HG02642 (cell line): ENCODE measurements around the gene LHFPL5.

Experiments used
- ATAC-seq: cut with Tn5 transposase; IDR thresholded peaks from one replicate; pipeline ENCODE4 v1.9.1; 2021; ENCODE audit warnings: mild to moderate bottlenecking; ENCODE audit not compliant: unreplicated experiment, poor library complexity

Gene LHFPL5

DNA sequence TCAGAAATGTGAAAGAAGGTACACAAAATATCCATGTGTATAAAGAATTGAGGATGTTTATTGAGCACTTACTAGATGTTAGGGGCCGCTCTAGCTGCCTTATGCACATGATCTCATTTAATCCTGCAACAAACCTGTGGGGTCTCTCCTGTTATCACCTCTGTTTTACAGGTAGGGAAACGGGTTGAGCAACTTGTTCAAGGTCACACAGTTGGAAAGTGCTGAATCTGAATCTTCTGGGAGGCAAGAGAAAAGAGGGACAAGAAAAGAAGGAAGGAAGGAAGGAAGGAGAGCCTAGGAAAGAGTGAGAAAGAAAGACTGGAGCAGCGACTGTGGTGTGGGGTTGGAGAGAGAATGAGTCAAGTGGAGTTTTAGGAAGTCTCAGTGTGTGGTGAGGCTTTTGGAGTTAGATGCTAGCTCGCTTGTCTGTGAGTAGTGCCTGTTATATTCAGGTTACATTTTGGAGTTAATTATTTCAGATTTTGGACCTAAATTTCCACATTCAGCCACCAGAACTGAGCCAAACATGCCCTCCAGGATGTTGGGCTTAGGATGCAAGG, 16.6 kb upstream of the LHFPL5 start:
- no peak for ATAC-seq

DNA sequence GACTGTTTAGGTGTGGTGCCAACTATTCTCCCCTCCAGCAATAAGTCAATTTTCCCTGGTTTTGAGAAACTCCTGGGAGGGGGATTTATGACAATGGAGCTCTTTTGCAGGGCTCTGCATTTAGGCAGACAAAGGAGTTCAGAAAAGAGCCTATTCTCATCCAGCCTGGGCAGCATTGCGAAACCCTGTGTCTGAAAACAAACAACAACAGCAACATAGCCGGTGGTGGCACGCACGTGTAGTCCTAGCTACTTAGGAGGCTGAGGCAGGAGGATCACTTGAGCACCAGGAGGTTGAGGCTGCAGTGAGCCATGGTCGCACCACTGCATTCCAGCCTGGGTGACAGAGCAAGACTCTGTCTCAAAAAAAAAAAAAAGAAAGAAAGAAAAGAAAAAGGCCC, 14.5 kb upstream of the LHFPL5 start:
- no peak for ATAC-seq

DNA sequence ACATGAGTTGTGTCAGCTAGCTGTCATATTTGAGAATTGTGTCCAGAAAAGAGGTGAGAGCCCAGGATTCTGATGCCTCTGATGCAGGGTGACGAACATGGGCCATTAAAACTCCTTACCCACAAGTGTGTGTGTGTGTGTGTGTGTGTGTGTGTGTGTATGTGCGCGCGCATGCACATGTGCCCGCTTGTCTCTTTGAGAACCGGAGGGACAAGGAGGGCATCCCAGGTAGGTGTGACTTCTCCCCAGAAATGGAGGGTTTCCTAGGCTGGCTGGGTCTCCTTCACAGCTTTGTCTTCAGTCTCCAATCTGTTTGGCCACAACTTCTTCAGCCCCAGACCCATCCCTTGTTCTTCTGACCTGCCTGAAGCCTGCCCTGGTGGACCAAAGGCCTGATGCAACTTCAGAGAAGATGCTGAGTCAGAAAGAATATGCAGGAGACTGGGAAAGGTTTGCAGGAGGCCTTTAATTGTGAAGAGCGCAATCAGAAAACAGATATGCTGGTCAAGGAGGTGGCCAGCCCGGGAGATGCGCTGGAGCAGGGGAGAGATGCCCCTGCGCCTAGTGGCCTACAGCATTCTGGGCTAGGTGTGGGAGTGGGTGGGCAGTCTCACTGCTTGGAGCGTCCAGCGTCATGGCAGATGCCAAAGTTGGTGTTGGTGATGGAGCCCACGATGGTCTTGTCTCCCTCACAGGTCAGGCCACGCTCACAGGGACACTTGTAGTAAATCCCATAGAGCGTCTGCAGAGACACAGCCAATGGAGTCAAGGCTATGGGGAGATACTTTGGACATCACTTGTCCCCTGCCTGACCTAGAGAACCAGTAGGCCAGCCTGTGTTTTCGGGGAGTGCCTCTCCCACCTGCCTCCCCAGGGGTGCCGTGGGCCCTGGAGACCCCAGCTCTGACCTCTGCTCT, 10.4 kb upstream of the LHFPL5 start:
- no peak for ATAC-seq

DNA sequence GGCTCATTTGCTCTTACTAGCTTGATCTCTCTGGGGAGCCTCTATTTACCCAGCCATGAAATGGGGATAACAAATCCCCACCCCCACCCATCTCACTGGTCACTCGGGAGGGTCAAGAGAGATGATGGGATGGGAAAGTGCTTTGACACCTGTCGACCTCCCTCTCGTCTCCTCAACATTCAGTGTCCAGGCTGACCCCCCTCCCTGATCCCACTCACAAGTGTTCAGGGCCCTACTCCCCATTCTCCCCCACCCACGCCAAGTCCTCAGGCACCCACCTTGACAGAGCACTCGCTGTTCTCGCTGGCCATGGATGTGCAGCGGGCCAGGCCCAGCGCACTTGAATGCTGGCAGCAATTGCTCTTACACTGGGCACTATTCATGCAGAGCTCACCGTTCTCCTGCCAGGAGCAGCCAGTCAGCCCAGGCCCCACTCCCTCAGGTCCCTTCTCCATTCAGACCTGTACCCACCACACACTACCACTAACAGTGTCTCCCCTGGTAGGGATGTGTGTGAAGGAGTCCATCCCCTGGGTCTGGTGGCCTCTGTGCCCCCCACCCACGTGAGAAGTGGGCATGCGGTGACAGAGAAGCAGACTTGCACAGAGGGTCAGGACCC, 9.6 kb upstream of the LHFPL5 start:
- ATAC-seq: no peak

DNA sequence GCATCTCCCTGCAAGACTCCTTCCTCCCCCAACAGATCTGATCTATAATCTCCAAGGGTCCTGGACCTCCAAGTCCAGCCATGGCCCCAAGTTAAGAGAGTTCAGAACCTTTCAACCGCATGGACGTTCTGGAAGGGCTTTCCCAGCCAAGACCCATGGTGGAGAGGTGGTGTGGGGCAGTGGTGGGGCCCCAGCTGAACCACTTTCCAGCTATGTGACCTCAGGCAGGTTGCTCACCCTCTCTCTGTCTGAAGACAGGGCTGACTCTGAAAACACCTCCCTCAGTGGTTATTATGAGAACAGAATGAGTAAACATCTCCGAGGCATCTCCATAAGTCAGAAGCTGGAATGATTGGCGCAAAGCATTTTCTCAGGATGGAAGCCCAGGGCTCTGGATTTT, 8.9 kb upstream of the LHFPL5 start:
- no peak for ATAC-seq

DNA sequence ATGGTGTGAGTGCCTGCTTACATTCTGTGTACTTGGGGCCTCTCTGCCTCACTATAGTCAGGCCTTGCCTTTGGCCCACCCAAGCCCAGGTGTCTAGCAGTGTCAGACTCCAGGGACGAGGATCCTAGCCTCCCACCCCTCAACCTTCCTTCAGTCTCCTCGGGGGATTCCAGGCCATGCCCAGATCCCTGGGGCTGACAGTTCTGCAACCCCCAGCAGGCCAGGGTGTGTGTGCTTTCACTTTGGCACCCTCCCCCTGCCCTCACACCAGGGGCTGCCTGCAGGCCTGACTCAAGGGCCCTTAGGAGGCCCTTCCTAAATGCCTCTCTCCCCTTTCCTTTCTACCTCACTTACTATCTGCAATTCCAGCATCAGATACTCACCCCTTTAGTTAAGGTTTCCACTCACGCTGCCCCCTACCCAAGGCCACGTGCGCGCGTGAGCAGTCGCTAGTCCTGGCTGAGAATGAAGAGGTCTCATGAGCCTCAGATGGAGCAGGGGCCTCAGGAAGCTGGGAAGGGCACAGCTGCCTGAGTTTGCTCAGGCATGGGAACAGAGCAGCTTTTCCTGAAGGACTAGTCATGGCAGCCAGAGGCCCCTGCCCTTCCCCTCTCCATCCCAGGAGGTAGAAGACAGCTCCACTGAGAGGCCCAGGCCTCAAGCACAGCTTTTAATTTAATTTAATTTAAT, 7.2 kb upstream of the LHFPL5 start:
- no peak for ATAC-seq

DNA sequence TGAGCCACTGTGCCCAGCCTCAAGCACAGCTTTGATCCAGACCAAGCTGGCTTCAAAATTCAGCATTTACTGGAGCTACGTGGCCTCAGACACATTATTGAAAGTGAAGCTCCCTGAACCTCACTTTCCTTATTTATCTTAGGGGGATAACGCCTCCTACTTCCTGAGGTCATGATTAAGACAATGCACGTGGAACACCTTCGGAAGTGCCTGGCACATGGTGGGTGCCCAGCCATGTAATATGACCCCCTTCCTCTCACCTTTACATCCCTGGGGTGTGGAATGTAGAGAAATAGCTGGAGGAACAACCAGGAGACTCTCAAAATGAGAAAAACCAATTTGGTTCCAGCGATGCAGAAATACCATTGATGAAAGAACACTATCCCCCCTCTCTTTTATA, 6.4 kb upstream of the LHFPL5 start:
- ATAC-seq: no peak

DNA sequence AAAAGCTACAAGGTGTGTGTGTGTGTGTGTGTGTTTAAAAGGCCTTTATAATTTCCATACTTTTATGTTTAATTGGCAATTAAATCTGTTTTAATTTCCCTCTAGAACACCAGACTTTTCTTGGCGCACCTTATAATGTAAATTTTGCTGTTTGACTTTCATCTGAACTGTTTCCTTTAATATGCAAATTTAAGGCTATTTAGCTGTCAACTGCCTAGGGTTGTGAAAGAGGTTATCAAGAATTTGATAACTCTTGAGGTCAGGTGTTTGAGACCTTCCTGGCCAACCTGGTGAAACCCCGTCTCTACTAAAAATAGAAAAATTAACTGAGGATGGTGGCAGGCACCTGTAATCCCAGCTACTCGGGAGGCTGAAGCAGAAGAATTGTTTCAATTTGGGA, 4.0 kb upstream of the LHFPL5 start:
- ATAC-seq: no peak

DNA sequence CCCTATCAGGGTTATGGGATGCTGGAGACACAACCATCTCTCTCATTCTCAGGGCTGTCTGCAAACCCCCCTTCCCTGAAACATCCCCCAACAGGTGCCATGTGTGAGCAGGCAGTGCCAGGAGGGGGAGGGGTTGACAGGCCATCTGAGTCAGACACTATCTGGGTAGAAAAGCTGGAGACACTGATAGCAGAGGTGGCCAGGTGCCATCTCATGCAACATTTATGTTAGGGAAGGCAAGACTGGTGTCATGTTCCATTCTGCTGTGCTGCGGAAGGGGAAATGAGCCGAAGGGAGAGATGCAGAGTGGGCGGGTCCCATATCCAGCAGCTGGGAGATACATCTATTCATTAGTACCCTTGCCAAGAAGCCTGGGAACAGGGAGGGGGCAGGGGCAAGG, 3.5 kb downstream of the LHFPL5 start:
- ATAC-seq: no peak

DNA sequence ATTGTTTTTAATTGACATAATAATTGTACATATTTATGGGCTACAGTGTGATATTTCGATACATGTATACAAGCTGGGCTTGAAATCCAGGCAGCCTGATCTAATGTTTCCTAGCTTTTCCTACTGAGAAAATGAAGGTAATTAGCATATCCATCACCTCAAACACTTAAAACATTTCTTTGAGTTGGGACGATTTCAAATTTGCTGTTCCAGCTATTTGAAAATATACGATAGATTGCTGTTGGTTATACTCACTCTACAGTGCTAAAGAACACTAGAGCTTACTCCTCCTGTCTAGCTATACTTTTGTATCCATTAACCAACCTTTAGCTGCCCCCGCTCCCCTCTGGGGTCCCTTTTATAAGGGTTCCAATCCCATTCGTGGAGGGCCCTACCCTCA, 4.7 kb downstream of the LHFPL5 start:
- ATAC-seq: no peak

DNA sequence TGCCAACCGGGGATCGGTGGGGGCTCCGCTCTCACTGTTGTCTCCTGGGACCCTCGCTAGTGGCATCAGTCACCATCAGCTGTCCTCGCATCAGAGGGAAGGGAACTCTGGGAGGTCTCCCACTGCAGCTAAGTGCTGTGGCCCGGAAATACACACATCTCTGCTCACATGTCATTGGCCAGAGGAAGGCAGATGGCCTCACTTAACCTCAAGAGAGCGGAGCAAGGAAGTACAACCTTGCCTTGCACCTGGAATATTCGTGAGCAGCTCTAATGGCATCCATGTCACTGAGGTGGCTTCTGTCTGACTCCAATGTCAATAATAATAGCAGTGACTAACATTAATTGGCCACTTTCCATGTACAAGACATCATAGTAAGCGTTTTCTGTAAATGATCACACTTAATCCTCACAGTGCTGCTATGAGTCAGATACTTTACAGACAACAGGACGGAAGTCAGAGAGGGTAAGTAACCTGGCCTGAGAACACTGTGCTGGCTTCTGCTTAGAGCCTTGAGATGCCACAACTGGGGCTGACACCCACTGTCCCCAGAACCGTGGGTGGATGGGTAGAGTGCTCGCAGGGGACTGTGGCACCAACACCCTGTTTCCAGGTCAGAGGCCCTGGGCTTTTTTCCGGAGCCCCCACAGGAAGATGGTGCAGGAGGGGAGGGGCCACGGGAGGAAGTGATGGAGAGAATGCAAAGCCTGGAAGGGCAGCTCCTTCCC, 6.0 kb downstream of the LHFPL5 start:
- ATAC-seq: no peak

DNA sequence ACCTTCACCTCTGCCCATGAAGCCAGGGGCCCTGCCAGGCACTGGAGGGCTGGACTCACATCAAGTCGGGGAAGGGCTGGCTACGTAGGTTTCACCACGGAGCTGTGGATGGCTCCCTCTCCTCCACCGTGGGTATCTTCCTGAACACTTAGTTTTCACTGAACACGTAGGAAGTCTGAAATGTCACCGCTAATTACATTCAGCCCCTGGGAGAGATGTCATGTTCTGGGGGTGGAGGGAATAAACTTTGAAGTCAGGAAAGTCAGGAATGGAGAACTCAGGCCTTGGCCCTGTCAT, 6.5 kb downstream of the LHFPL5 start:
- ATAC-seq: no peak

DNA sequence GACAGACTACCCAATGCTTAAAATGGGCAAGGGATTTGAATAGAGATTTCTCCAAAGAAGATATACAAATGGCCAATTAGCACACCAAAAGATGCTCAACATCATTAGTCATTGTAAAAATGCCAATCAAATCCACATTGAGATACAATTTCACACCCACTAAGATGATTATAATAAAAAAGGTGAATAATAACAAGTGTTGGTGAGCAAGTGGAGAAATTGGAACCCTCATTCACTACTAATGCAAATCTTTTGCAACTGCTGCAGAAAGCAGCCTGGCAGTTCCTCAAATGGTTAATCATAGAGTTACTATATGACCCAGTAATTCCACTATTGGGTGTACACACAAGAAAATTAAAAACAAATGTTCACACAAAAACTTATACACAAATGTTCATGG, 12.4 kb downstream of the LHFPL5 start:
- no peak for ATAC-seq

DNA sequence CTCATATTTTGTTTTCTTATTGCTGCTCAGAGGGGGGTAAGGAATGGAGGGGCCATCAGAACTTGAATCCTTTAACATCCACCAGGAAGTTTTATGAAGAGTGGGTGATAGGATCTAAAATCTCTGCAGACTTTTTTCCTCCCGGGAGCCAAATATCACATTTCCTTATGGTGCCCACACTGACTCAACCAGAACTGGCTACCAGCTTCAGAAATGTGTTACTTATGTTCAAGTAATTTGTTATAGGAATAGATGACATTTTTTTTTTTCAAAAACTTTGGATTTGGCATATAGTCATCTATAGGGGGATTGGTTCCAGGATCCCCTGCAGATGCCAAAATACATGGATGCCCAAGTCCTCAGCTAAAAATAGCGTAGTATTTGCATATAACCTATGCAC, 18.4 kb downstream of the LHFPL5 start:
- ATAC-seq: no peak

DNA sequence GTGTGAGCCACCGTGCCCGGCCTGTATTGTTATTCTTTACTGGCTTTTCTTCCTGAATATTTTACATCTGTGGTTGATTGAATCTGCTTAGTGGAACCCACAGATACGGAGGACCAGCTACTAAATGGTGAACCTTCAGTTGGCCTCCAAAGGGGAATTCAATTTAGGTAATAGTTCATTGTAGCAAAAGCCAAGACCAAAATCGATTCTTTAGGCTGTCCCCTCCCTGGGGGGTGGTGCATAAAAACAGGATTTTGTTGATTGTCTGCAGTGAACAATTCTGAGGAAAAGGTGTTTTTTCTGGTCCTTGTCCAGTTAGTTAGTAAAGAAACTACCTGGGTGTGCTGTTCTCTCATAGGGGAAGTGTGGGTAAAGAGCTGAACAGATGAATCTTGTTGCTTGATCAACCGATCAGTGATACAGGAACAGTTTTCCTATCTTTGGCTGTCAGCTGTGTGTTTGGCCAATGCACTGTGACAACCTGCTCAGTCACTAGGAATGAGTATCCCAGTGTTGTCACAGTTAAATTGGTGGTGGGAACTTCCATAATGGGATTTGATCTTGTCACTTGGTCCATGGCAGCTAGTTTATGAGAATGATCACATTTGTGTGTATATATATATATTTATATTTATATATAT, 19.5 kb downstream of the LHFPL5 start:
- ATAC-seq: no peak

DNA sequence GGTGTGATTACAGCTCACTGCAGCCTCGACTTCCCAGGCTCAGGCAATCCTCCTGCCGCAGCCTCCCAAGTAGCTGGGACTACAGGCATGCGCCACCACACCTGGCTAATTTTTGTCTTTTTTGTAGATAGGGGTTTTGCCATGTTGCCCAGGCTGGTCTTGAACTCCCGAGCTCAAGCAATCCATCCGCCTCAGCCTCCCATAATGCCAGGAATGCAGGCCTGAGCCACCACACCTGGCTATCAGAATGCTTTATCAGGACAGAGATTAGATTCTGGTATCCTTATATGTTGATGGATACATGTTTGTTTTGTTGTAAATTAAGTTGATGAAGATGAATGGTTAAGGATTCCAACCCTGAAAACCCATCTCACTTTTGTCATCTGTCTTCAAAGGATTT, 24.2 kb downstream of the LHFPL5 start:
- ATAC-seq: no peak

DNA sequence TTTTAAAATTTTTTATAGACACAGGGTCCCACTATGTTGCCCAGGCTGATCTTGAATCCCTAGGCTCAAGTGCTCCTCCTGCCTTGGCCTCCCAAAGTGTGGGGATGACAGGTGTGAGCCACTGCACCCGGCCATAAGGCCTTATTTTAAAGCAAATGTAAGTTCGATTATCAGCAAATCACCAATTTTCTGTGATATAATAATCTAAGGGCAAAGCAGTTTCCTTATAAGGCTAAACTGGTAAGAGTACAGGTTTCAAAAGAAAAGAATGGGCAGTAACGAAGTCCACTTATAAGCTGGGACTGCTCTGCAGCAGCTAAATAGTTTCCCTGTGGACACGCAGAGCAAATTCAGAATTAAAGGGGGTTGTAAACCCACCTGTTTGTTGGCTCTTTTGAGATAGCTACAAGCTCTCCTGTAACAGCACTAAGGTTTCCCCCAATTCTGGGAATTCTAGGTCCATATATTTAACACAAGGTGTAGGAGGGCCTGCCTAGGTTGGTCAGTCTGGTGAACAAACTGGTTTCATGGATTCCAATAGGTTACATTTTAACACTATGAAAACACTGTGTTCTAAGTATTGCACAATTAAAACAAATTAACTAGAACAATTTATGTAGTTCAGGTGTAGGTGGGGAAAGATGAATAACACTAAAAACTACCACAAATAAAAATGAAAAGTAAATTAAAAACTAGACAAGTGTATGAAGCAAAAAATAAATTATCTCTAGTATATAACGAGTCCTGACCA, 26.3 kb downstream of the LHFPL5 start:
- no peak for ATAC-seq

DNA sequence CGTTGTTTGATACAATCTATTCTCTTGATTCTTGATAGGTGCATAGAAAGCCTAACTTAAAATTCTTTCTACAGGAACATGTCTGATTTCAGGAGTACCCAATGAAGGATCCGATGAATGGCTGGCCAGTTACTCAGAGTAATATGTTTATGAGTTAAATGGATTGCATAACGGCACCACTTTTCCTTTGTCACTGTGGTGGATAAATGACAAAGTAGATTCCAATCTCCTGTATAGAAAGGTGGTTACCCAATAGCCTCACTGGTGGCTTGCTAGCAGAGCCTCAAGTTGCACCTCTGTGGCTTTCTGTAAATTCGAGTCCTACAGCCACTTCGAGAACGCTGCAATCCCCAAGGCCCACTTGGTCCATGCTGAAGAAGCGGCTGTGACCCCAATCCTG, 28.4 kb downstream of the LHFPL5 start:
- ATAC-seq: no peak

DNA sequence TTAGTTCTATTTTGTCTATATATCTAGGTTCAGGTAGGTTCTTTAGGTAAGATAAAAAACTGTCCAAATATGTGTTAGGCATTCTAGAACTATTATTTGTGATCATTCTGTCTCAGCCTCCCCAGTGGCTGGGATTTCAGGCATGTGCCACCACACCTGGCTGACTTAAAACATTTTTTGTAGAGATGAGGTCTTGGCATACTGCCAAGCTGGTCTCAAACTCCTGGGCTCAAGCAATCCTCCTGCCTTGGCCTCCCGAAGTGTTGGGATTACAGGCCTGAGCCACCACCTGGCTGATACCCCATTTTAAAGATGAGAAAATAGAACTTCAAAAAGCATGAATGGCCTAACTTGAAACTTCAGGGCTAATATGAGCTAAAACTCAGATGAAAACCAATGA, 33.9 kb downstream of the LHFPL5 start:
- no peak for ATAC-seq

DNA sequence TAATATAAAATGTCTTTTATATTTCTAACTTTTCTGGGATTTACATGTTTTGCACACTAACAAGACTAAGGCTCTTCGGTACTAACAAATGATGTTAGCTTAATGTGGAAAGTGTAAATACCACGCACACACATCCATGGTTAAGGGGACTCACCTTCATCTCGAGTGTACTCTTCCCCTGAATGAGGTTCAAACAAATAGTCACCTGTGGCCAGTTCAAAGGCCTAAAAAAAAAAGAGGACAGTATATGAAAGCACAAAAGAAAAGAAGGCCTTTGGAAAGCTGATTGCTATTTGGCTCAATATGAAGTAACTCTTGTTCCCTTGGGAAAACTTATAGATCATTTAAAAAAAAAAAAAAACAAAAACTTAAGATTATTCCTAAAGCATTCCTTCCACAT, 37.2 kb downstream of the LHFPL5 start:
- ATAC-seq: no peak
